ENCODE measurements around the gene PYGO2.
A peak's percentile ranks its signal among the peaks of the same experiment; 100 is the strongest.
"Not testable (repeated sequence)": the region's sequence is repeated elsewhere in the genome, so short reads cannot be mapped to it uniquely, and the experiment has no call there.

PYGO2 gene

GRCh38 chr1:155000411-155000725 lies 38.8 kb upstream of the PYGO2 start:
- no peak for DNase-seq (ENCODE audit: low read depth in 2 of 2)

GRCh38 chr1:154999571-155000410 lies 38.2 kb upstream of the PYGO2 start:
- DNase-seq (ENCODE audit: low read depth in 2 of 2), result peak in 1 of 2 donors; percentile 59

GRCh38 chr1:154998818-154999570 lies 37.4 kb upstream of the PYGO2 start:
- DNase-seq (ENCODE audit: low read depth in 2 of 2), result peak; percentile 69 to 72

- DNase-seq (ENCODE audit: low read depth in 2 of 2), result no peak
Measured at GRCh38 chr1:154998201-154998780, 36.7 kb upstream of the PYGO2 start.

- DNase-seq (ENCODE audit: low read depth in 2 of 2), result no peak
Measured at GRCh38 chr1:154996966-154997701, 35.6 kb upstream of the PYGO2 start.

GRCh38 chr1:154995301-154995983 lies 33.9 kb upstream of the PYGO2 start:
- not testable (repeated sequence) for DNase-seq (ENCODE audit: low read depth in 2 of 2)

- no peak for DNase-seq (ENCODE audit: low read depth in 2 of 2)
Measured at GRCh38 chr1:154994591-154994990, 33.0 kb upstream of the PYGO2 start.

GRCh38 chr1:154994269-154994587 lies 32.6 kb upstream of the PYGO2 start:
- DNase-seq (ENCODE audit: low read depth in 2 of 2), result no peak

- DNase-seq (ENCODE audit: low read depth in 2 of 2), result no peak
Measured at GRCh38 chr1:154993572-154994268, 32.1 kb upstream of the PYGO2 start, which contains the start of gene LENEP. Gene LENEP, plus strand, starts transcription at chr1:154993586. Its CDS starts 22 bp downstream, at chr1:154993608.

- no peak for DNase-seq (ENCODE audit: low read depth in 2 of 2)
Measured at GRCh38 chr1:154992721-154993571, 31.4 kb upstream of the PYGO2 start.

GRCh38 chr1:154990276-154990675 lies 28.7 kb upstream of the PYGO2 start:
- no peak for DNase-seq (ENCODE audit: low read depth in 2 of 2)

GRCh38 chr1:154989195-154989860 lies 27.7 kb upstream of the PYGO2 start:
- DNase-seq (ENCODE audit: low read depth in 2 of 2), result no peak

GRCh38 chr1:154988058-154988954 lies 26.7 kb upstream of the PYGO2 start:
- DNase-seq (ENCODE audit: low read depth in 2 of 2), result no peak

GRCh38 chr1:154987326-154987725 lies 25.7 kb upstream of the PYGO2 start:
- DNase-seq (ENCODE audit: low read depth in 2 of 2), result no peak

GRCh38 chr1:154986736-154987135 lies 25.2 kb upstream of the PYGO2 start:
- DNase-seq (ENCODE audit: low read depth in 2 of 2), result not testable (repeated sequence)

GRCh38 chr1:154983776-154984466 lies 22.3 kb upstream of the PYGO2 start:
- no peak for DNase-seq (ENCODE audit: low read depth in 2 of 2)

- DNase-seq (ENCODE audit: low read depth in 2 of 2), result peak; percentile 90 to 91
Measured at GRCh38 chr1:154982897-154983648, 21.5 kb upstream of the PYGO2 start, which contains the start of gene FLAD1. Gene FLAD1, plus strand, starts transcription at chr1:154983344. Its CDS starts 351 bp downstream, at chr1:154983695.
